K562 (cell line): ENCODE measurements around the gene ARHGAP26.

Source experiments
- CHD4 ChIP-seq: fragments of 200-600 bp; sonication (generic); IDR thresholded peaks from 3 replicates; pipeline ENCODE4 v1.6.1; 2012; ENCODE audit warnings: low read depth, mild to moderate bottlenecking, mixed read lengths, low read length, inconsistent platforms; ENCODE audit not compliant: insufficient read depth, insufficient replicate concordance, poor library complexity, severe bottlenecking
- CTCF ChIP-seq, 3 experiments: IDR thresholded peaks in 2 of 3; conservative IDR thresholded peaks in 1 of 3; 2 replicates each; pipeline ENCODE4 v1.5.1; 2011 to 2012; ENCODE audit warnings: low read length in 3 of 3, mild to moderate bottlenecking in 3 of 3, control low read depth in 2 of 3, improper control_type of control experiment in 1 of 3, inconsistent platforms in 1 of 3, low read depth in 1 of 3, mixed read lengths in 1 of 3, moderate library complexity in 1 of 3; ENCODE audit not compliant: insufficient read depth in 2 of 3
- MAFF ChIP-seq: IDR thresholded peaks from 2 replicates; pipeline ENCODE4 v1.6.1; 2012; ENCODE audit warnings: low read length, improper control_type of control experiment
- MYBL2 ChIP-seq, 2 experiments: fragments of 450-650 bp in 1 of 2; sonication (generic) in 1 of 2; formaldehyde crosslinking in 1 of 2; IDR thresholded peaks; 2 replicates each; pipeline versions ENCODE4 v1.6.1 to v1.8.1; 2017 to 2022; ENCODE audit warnings: borderline replicate concordance in 1 of 2, inconsistent platforms in 1 of 2, low read depth in 1 of 2, mild to moderate bottlenecking in 1 of 2, missing genetic modification reagents in 1 of 2, moderate library complexity in 1 of 2
- NR0B1 ChIP-seq: fragments of 450-650 bp; IDR thresholded peaks from one replicate; pipeline ENCODE4 v1.6.1; 2018; ENCODE audit warnings: mild to moderate bottlenecking, moderate library complexity; ENCODE audit not compliant: partially characterized antibody
- POLR2AphosphoS5 ChIP-seq: IDR thresholded peaks from 2 replicates; pipeline ENCODE4 v1.6.1; 2011; ENCODE audit warnings: mild to moderate bottlenecking, low read depth, low read length, moderate library complexity; ENCODE audit not compliant: control insufficient read depth, insufficient read depth
- ZFX ChIP-seq: sonication (generic); formaldehyde crosslinking; IDR thresholded peaks from 2 replicates; pipeline ENCODE4 v1.8.0; 2022; ENCODE audit warnings: mild to moderate bottlenecking, missing genetic modification reagents, moderate library complexity
- ZNF224 ChIP-seq: sonication (generic); formaldehyde crosslinking; IDR thresholded peaks from 2 replicates; pipeline ENCODE4 v1.8.0; 2022; ENCODE audit warnings: mild to moderate bottlenecking, missing genetic modification reagents
- TF ChIP-seq, protein P1 (sequence below), 2 experiments: IDR thresholded peaks; 2 replicates each; pipeline ENCODE4 v1.6.1; 2011; ENCODE audit warnings: borderline replicate concordance in 1 of 2, control low read depth in 1 of 2, low read depth in 1 of 2, low read length in 1 of 2, mild to moderate bottlenecking in 1 of 2, mixed read lengths in 1 of 2, moderate library complexity in 1 of 2; ENCODE audit not compliant: insufficient read depth in 1 of 2, insufficient read length in 1 of 2, poor library complexity in 1 of 2, severe bottlenecking in 1 of 2; ENCODE audit errors: extremely low read depth in 1 of 2

- no peak for TF ChIP-seq NR0B1
- TF ChIP-seq CTCF (IDR thresholded peaks at IDR 0.05 in 2 of 3, conservative IDR thresholded peaks at IDR 0.05 in 1 of 3; ENCODE audit: insufficient read depth in 2 of 3, low read depth in 1 of 3, low read length in 3 of 3): no peak
- no peak for TF ChIP-seq POLR2AphosphoS5
- TF ChIP-seq ZNF224 (CRISPR knock-in tag): no peak
- TF ChIP-seq MAFF: no peak
- no peak for TF ChIP-seq MYBL2 (IDR thresholded peaks at IDR 0.05; ENCODE audit: low read depth)
- no peak for TF ChIP-seq MYBL2 (CRISPR knock-in tag; IDR thresholded peaks at IDR 0.05; ENCODE audit: borderline replicate concordance)
- TF ChIP-seq CHD4: no peak
- TF ChIP-seq, protein P1, sequence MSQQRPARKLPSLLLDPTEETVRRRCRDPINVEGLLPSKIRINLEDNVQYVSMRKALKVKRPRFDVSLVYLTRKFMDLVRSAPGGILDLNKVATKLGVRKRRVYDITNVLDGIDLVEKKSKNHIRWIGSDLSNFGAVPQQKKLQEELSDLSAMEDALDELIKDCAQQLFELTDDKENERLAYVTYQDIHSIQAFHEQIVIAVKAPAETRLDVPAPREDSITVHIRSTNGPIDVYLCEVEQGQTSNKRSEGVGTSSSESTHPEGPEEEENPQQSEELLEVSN (IDR thresholded peaks at IDR 0.05; ENCODE audit: borderline replicate concordance in 1 of 2, extremely low read depth in 1 of 2, insufficient read depth in 1 of 2, insufficient read length in 1 of 2, low read depth in 1 of 2, low read length in 1 of 2, poor library complexity in 1 of 2, severe bottlenecking in 1 of 2): no peak
- no peak for TF ChIP-seq ZFX (CRISPR knock-in tag)
These were observed 493.2 kb downstream of the ARHGAP26 start for GRCh38 chr5:143263272-143263810.
